ENCODE measurements around the gene LAMA2. TPM values are rescaled to one million over a fixed set of nuclear protein-coding genes. Genes with fewer than 3 reads are reported as not detected.

LAMA2 gene
- total RNA-seq, 1 donor from 2014 or later, result 5.3 TPM

DNA sequence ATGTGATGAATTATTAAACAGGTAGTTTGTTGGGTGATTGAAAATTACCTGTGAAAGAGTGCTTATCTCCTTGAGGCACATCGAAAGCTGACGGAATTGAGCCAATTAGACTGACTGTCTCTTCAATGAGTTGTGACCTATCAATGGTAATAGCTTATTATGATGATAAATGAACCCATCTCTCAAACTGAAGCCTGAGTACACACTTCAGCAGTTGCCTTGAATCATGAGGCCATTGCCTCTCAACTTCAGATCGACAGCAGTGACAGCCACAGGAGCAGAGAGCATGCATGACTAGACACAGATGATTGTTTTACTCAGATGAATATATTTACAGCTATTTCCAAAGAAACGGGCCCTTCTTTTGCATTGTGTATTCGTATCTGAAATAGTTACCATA, 323.9 kb downstream of the LAMA2 start:
- ATAC-seq (no peak), DNase-seq (ENCODE audit: low spot score) (no peak)

DNA sequence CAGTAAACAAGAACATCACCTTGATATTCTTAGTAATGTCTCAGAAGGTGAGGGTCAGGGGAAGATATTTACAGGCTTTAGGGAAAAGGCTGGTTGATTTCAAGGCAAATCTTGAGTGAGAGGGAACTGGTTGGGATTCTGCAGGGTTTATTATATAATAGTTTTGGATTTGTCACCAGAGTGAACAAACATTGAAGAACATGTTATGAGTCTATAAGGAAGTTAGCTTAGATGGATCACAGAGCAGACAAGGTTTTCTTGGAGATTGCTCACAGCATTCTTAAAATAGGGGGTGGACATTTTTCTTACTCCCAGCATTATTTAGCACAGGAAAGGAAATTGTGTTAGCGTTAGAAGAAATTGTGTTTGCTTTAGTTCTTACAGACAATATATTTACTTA, 324.9 kb downstream of the LAMA2 start:
- DNase-seq (ENCODE audit: low spot score), result no peak
- ATAC-seq, result no peak

DNA sequence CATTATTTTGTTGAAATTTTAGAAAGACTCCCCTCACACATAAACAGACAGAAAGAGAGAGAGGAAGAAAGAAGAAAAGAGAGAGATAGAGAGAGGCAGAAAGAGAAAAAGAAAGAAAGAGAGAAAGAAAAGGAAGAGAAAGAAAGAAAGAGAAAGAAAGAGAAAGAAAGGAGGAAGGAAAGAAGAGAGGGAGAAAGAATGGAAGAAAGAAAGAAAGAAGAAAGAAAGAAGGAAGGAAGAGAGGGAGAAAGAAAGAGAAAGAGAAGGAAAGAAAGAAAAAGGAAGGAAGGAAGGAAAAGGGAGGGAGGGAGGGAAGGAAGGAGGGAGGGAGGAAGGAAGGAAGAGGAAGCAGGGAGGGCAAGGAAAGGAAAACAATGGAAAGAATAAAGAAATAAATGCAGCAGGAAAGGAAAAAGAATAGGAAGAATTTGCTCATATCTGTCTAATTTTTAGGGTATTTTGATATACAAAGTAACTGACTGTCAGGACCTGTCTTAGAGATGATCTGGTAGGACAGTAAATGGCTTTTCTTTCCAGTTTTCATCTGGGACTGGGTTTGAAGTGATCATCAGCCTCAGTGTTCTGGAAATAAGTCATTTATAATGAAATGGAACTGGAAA, 325.6 kb downstream of the LAMA2 start:
- no peak for DNase-seq (ENCODE audit: low spot score)
- ATAC-seq, result no peak

DNA sequence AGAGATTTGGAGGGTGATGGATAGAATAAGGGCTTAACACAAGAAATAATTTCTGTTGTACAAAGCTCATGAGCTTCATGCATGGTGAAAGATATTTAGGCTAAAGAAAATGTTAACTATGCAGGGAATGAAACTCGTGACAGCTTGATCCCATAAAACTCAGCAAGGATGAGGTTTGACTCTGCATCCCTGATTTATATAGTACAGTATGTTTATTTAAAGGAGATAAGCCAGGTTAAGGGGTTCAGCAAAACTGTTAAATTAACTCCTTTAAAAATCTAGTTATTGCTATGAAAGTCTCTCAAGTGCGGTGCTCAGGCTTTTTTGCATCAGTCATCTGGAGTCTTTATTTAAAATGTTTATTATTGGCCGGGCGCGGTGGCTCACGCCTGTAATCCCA, 326.4 kb downstream of the LAMA2 start:
- ATAC-seq, result no peak
- DNase-seq (ENCODE audit: low spot score), result no peak

DNA sequence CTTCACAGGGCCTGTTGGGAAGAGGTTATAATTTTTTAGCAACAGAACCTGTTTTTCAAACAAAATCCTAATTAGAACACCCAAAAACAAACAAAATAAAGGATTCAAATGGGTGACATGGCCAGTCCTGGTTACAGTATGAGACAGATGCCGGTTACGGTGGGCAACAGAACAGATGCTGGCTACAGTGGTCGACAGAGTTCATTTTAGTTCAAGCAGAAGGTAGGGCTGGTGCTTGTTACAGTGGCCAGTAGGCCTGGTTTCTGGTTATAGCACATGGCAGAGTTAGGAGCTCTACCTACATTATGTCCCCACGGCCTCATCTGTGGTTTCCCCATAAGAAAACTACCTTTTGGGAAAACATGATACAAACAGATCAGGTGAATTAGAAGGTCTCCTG, 327.7 kb downstream of the LAMA2 start:
- ATAC-seq (no peak), DNase-seq (ENCODE audit: low spot score) (no peak)

DNA sequence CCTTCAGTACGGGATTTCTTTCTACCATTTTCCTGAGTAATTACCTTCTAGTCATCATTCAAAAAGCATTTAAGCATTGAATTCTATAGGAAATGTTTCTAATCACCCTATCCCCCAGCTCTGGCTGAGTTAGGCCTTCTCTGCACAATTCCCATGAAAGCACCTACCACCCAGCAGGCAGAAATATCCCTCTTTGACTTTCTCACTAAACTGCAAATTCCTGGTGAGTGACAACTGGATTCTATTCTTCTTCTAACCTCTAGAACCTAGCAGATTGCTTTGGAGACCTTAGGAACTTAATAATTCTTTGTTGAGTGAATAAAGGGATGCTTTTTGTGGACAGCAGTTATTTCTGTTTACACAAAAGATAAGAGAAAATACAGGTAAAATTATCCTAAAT, 328.7 kb downstream of the LAMA2 start:
- ATAC-seq, result no peak

DNA sequence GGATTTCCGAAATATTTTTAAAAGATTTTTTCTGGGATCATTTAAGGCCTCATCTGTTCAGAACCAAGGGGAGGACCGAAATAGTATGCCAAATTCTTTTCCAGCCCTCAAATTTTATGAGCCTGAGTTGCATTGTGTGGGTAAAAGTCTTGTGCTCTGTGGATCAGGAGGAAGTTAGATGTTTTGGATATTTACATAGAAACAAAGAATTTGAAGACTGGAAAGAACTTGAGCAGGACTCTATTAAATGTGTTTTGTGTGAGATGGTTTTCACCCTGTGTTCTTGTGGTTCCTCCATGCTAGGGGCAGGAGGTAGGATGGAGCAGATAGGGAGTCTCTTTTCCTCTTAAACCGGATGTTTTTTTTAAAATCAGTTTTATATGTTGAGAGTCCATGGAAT, 329.1 kb downstream of the LAMA2 start:
- DNase-seq (ENCODE audit: low spot score), result no peak
- ATAC-seq, result no peak

More for the DNA sequence above, 328.7 kb downstream of the LAMA2 start:
- DNase-seq (ENCODE audit: low spot score), result no peak

DNA sequence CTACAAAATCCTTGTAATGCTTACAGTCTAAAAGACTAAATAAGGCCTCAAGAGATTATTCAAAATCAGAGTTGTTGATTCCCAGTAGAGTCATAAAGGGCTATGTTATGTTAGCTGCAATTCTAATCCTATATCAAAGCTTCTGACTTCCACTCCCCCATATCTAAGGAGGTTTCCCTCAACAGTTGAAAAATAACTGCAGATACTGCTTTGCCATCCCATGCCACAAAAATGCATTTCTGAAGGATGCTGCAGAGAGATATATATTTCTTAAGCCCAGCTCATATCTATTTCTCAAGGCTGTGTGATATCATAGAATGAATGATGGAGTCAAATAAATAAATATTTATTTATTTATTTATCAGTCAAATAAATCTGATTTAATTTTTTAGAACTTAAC, 332.3 kb downstream of the LAMA2 start:
- ATAC-seq (no peak), DNase-seq (ENCODE audit: low spot score) (no peak)

DNA sequence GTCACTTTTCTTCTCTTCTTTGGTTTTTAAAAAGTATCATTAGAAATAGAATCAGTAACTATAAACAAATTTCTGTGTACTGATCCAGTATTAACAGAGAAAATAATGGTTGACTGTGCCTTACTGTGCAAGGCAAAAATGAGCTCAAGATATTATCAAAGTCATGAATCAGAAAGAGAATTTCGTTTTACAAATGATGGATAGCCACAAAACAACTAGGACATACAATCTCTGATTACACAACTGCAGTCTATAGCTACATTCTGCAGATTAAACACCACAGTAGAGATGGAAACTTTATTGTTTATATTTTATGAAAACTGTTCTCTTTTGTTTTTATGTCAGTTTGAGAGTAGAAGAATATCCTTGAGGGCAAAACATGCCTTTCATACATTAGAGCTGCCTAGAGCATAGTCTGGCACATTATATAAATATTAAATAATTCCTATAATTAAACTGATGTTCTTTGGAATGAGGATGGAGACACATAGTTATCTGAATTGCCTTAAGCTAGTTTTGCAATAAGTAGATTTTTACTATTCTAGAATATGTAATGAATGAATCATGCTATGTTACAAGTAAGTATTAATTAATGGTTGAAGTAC, 333.1 kb downstream of the LAMA2 start:
- ATAC-seq, result no peak
- DNase-seq (ENCODE audit: low spot score), result no peak

DNA sequence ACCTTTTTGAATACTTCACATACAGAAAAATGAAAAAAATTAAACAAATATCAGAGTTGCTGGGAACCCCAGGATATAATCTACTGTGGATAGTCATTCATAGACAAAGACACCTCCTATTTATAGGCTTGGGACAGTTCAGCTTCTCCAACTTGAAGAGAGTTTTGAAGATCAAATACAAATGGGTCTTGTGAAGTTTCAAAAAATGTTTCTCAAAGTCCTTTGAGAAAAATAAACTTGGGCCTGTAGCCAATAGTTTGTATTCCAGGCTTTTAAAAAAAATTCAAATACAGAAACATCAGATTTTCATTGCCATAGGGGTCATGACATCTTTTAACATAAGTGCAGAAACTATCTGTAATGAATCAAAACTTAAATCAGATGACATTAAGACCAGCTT, 334.8 kb downstream of the LAMA2 start:
- DNase-seq (ENCODE audit: low spot score), result no peak
- no peak for ATAC-seq

DNA sequence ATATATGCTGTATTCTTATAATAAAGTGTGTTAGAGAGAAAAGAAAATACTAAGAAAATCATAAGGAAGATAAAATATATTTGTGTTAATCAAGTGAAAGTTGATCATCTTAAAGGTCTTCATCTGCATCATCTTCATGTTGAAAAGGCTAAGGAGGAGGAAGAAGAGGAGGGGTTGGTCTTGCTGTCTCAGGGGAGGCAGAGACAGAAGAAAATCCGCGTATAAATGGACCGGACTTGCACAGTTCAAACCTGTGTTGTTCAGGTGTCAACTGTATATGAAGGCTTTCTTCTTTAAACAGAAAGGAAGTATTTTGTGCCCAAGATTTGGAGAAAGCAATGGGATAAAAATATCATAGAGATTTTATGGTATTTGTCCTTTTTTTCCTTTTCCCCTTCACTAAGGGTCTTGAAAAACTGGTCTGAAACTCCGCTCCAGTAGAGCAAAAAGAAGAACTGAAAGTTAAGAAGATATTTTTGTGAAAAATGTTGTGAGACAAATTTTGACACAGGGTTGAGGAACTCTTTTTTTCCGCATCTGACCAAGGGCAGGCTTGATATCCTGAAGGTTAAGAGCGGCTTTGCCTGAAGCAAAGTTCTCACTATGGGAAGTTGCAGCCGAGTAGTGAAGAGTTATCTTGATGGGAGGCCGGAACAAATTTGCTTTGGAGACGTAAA, 350.7 kb downstream of the LAMA2 start:
- ATAC-seq (no peak), DNase-seq (ENCODE audit: low spot score) (no peak)

DNA sequence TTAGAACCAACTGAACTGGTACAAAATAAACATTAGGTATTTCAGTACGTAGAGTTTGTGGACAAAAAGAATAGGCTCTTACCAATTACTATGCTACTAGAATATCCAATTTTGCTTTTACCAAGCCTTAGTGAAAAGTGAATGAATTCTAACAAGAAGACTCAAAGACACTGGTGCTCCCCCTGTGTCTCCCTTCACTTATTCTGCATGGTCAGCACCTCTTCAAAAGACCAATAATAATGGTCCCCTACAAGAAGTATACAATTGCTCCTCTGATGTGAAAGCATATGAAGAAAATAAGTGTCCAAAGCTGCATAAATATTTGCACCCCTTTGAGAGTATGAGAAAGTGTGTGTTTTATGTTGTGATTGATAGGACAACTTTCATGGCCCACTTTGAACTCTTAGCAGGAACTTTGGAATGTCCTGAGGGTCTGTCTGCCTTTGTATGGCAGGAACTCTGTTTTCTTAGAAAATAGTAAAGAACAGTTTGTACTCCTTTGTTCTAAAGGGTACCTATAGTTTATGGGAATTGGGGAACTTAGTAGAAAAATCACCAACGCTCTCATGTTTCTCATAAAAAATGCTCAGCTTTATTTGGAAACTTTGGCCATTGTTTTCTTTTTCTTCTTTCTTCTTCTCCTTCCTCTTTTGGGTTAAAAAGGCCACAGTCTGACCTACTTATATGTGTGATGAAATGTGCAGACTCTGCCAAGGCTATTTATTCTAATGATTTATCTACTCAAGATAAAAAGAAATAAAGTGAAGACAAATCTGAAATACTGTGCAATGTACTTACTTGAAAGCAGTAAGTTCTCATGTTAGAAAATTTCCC, 352.4 kb downstream of the LAMA2 start:
- DNase-seq (ENCODE audit: low spot score) (no peak), ATAC-seq (no peak)

DNA sequence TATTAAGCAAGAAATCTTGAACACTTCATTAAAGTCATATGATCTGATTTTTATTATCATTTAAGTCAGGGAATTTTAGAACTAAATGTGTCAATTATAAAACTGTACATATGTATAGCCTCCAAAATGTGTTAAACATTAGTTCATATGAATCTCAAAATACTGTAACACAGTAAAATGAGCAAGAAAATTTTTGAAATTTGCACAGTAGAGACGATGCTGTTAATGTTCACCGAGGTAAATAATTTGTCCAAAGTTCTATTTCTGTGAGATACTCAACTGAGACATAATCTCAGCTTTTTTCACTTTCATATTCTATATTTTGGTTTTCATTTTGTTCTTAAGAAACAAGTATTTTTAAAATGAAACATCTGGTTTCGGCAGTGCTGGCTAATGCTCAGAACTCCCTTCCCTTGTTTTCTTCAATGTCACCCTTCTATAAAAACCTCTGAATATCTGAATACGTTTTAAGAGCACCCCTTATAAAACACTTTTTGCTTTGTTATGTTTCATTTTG, 353.1 kb downstream of the LAMA2 start:
- ATAC-seq, result no peak
- no peak for DNase-seq (ENCODE audit: low spot score)

DNA sequence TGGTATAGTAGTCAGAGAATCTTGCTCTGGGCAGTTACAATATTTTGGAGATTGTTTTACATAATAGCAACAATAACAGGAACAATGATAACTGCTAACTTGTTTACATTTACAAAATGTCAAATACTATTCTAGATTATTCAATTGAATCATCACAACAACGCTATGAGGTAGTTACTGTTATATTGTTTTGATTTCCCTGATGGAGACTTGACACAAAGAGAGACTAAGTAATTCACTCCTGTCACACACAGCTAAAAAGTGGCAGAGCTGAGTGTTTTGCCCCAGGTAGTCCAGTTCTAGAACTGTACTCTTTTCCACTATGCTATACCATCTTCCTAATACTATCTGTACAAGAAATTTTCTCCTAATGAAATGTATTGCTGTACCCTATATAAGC, 356.1 kb downstream of the LAMA2 start:
- no peak for ATAC-seq
- no peak for DNase-seq (ENCODE audit: low spot score)

DNA sequence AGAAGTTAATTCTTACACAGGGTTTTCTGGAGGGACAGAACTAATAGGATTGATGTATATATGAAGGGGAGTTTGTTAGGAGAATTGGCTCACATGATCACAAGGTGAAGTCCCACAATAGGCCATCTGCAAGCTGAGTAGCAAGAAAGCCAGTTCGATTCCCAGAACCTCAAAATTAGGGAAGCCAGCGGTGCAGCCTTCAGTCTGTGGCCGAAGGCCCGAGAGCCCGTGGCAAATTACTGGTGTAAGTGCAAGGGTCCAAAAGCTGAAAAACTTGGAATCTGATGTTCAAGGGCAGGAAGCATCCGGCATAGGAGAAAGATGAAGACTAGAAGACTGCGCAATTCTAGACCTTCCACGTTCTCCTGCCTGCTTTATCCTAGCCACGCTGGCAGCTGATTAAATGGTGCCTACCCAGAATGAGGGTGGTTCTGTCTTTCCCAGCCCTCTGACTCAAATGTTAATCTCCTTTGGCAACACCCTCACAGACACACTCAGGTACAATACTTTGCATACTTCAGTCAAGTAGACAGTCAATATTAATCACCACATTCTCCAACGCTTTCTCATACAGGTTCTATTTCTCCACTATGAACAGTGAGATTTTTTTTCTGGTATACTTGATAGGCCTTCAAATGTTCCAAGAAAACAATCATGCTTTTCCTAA, 357.0 kb downstream of the LAMA2 start:
- DNase-seq (ENCODE audit: low spot score) (no peak), ATAC-seq (no peak)

DNA sequence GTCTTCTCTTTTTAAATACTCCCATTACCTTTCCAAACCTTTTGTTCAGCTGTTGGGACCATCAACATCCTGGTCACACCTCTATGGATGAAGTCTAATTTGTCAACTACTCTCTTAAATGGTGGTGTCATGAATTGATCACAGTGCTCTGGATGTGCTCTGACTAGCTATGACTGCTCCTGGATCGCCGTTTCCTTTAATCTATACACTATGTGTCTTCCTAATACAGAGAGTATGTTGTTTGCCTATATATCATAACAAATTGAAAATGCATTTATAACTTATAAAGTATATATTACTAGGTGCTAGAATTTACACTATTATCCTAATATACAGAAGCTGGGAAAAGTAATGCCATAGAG, 357.5 kb downstream of the LAMA2 start:
- DNase-seq (ENCODE audit: low spot score), result no peak
- no peak for ATAC-seq

DNA sequence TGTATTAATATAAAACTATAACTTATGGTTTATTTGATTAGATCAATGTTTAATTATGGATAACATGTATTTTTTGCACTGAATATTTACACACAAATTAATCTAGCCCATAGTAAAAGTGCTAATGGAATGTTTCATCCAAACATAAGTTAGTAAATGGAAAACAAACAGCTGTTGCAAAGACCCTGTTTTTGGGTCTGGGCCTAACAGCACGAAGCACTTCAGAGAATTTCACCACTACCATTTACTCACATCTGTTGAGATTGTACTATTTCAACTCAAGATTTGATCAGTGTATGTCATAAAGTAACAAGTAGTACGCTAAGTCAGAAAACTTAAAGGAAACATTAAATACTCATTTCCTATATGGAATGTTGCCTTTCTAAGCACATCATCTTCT, 359.6 kb downstream of the LAMA2 start:
- ATAC-seq, result no peak
- no peak for DNase-seq (ENCODE audit: low spot score)

DNA sequence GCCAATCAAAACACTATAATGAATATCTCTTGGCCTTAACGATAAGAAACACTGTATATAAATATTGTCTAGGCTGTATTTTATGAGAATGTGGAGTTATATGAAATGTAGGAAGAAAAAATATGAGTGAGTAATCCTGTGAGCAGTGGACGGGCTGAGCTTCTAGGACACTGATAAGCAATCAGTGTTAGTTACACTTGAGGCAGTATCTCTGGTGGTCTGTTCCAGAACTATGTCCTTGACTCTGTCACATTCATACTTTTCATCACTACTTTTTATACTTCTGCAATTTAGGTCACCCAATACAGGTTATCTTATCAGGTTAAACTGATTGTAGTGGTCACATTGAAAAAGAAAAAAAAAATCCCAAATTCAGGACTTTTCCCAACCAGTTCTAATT, 360.4 kb downstream of the LAMA2 start:
- DNase-seq (ENCODE audit: low spot score) (no peak), ATAC-seq (no peak)

DNA sequence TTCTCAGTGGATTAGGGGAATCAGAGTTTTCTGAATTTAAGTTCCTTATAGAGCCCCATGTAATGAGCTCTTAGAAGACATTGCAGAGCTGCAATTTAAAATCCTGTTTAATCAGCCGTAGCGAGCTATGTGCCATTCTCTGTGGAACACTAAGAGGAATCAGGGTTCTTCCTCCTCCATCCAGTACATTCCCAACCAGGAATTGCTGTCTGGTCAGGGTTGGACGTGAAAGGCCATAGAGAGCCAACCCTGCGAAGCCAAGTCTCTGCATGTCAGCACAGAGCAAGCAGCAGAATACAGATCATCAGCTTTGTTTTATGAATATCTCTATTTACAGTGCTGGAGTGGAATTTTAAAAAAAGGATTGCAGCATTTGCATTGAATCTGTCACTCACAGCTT, 366.0 kb downstream of the LAMA2 start:
- no peak for DNase-seq (ENCODE audit: low spot score)
- no peak for ATAC-seq

DNA sequence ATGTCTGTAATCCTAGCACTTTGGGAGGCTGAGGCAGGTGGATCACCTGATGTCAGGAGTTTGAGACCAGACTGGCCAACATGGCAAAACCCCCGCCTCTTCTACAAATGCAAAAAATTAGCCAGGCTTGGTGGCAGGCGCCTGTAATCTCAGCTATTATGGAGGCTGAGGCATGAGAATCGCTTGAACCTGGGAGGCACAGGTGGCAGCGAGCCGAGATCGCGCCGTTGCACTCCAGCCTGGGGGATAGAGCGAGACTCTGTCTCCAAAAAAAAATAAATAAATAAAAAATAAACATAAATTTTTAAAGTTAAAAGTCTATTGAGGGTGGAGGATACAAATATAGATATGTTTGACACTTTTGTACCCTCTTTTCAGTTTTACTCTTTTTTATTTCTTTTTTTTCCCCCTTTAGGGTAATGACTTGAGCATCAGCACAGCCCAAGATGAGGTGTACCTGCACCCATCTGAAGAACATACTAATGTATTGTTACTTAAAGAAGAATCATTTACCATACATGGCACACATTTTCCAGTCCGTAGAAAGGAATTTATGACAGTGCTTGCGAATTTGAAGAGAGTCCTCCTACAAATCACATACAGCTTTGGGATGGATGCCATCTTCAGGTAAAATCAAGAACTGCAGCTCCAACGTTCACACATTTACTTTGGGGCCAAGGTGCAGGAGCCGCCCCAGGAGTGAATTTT, 368.9 kb downstream of the LAMA2 start:
- ATAC-seq, result peak; percentile 87
- DNase-seq (ENCODE audit: low spot score), result peak; percentile 46
